HG03442 (cell line): ENCODE measurements around the gene PRKCB.

Experiments used
- ATAC-seq: cut with Tn5 transposase; IDR thresholded peaks from one replicate; pipeline ENCODE4 v1.9.1; 2021; ENCODE audit warnings: mild to moderate bottlenecking, moderate library complexity; ENCODE audit not compliant: unreplicated experiment

Gene PRKCB

GRCh38 chr16:23863511-23864422, 28.0 kb downstream of the PRKCB start:
- peak; percentile 67 for ATAC-seq

- ATAC-seq, result no peak
These were observed 30.1 kb downstream of the PRKCB start for GRCh38 chr16:23865853-23866252.

- no peak for ATAC-seq
These were observed 30.8 kb downstream of the PRKCB start for GRCh38 chr16:23866621-23867020.

GRCh38 chr16:23867566-23867965, 31.8 kb downstream of the PRKCB start:
- ATAC-seq, result no peak

GRCh38 chr16:23868136-23868535, 32.4 kb downstream of the PRKCB start:
- ATAC-seq, result no peak

- ATAC-seq, result no peak
These were observed 33.3 kb downstream of the PRKCB start for GRCh38 chr16:23869052-23869451.

GRCh38 chr16:23871924-23872323, 36.1 kb downstream of the PRKCB start:
- ATAC-seq, result no peak

- no peak for ATAC-seq
These were observed 39.0 kb downstream of the PRKCB start for GRCh38 chr16:23874613-23875294.

GRCh38 chr16:23876256-23876896, 40.6 kb downstream of the PRKCB start:
- no peak for ATAC-seq

GRCh38 chr16:23877107-23878070, 41.6 kb downstream of the PRKCB start:
- no peak for ATAC-seq

GRCh38 chr16:23879735-23880373, 44.1 kb downstream of the PRKCB start:
- no peak for ATAC-seq

GRCh38 chr16:23889189-23889588, 53.4 kb downstream of the PRKCB start:
- ATAC-seq, result no peak

- no peak for ATAC-seq
These were observed 58.2 kb downstream of the PRKCB start for GRCh38 chr16:23893986-23894385.

GRCh38 chr16:23895052-23895451, 59.3 kb downstream of the PRKCB start:
- ATAC-seq, result no peak

- ATAC-seq, result no peak
These were observed 61.3 kb downstream of the PRKCB start for GRCh38 chr16:23896832-23897821.

- no peak for ATAC-seq
These were observed 63.1 kb downstream of the PRKCB start for GRCh38 chr16:23898682-23899430.

- no peak for ATAC-seq
These were observed 64.1 kb downstream of the PRKCB start for GRCh38 chr16:23899869-23900268.
